Cardiac muscle cell (in vitro differentiated cells and primary cell): ENCODE results near the gene RAMACL. TPM values are rescaled to one million over a fixed set of nuclear protein-coding genes. Genes with fewer than 3 reads are reported as not detected.

Source experiments
- DNase-seq, 2 donors: peaks; one replicate each; pipeline versions ENCODE4 v3.0.0 to v3.0.0-alpha.2; 2010 to 2017; ENCODE audit warnings: low read depth in 1 of 2, low spot score in 1 of 2
- H3K27ac ChIP-seq: fragments of 200-600 bp; sonication (generic); 2 replicates; pipeline ENCODE4 v1.5.1; 2016
- H3K27me3 ChIP-seq: fragments of 200-600 bp; sonication (generic); 2 replicates; pipeline ENCODE4 v1.6.0; 2016; ENCODE audit warnings: control low read depth
- H3K36me3 ChIP-seq: fragments of 200-600 bp; sonication (generic); 2 replicates; pipeline ENCODE4 v1.5.1; 2016; ENCODE audit warnings: control low read depth
- H3K4me1 ChIP-seq: fragments of 200-600 bp; sonication (generic); 2 replicates; pipeline ENCODE4 v1.8.1; 2017; ENCODE audit warnings: low read depth, mild to moderate bottlenecking, mixed run types
- H3K4me3 ChIP-seq: fragments of 200-600 bp; sonication (generic); 2 replicates; pipeline ENCODE4 v1.5.1; 2016; ENCODE audit warnings: mild to moderate bottlenecking
- H3K9me3 ChIP-seq: fragments of 200-600 bp; sonication (generic); 2 replicates; pipeline ENCODE4 v1.5.1; 2017; ENCODE audit warnings: low read depth, mild to moderate bottlenecking, control low read depth
- polyA plus RNA-seq: library from polyadenylated mRNA; unstranded; fragments of >200 nt; fragmentation: Nextera tagmentation; extraction: Ambion mirVana; gene quantifications from 2 replicates; pipeline ENCODE4 v1.2.1, GENCODE V29; 2016
- total RNA-seq: library from RNA; depleted of rRNA; stranded (reverse); fragments of >200 nt; gene quantifications from 2 replicates; pipeline ENCODE4 v1.2.3, GENCODE V29; 2016
- TF ChIP-seq, protein P1 (sequence below): IDR thresholded peaks from 2 replicates; pipeline ENCODE4 v1.5.1; 2012; ENCODE audit warnings: low read depth, mild to moderate bottlenecking, low read length

The RAMACL gene
- total and polyA plus RNA-seq, 2 experiments from 2014 or later: 0.44 to 0.45 TPM

DNA sequence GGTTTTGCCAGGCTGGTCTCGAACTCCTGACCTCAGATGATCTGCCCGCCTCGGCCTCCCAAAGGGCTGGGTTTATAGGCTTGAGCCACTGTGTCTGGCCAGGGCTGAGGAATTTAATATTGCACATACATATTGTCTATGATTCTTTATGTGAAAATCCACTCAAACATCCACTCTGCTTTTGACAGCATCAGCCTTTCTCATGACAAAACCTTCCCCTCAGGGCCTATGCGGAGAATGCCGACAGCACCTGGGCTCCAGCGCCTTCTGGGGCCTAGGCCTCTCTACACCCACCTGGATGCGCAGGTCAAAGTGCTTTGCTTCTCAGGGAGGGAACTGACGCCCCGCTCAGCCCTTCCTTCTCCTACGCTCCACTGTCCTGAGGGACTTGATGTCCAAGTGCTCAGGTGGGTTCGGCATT lies 5.4 kb downstream of the RAMACL start:
- TF ChIP-seq, protein P1, sequence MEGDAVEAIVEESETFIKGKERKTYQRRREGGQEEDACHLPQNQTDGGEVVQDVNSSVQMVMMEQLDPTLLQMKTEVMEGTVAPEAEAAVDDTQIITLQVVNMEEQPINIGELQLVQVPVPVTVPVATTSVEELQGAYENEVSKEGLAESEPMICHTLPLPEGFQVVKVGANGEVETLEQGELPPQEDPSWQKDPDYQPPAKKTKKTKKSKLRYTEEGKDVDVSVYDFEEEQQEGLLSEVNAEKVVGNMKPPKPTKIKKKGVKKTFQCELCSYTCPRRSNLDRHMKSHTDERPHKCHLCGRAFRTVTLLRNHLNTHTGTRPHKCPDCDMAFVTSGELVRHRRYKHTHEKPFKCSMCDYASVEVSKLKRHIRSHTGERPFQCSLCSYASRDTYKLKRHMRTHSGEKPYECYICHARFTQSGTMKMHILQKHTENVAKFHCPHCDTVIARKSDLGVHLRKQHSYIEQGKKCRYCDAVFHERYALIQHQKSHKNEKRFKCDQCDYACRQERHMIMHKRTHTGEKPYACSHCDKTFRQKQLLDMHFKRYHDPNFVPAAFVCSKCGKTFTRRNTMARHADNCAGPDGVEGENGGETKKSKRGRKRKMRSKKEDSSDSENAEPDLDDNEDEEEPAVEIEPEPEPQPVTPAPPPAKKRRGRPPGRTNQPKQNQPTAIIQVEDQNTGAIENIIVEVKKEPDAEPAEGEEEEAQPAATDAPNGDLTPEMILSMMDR: no peak
- no peaks in the 10 kb centered on the region for H3K36me3 ChIP-seq
- no peak overlapping the region for H3K27ac ChIP-seq
- H3K4me1 ChIP-seq: no peaks in the 10 kb centered on the region
- DNase-seq: no peak
- no peaks in the 10 kb centered on the region for H3K9me3 ChIP-seq
- H3K27me3 ChIP-seq: no peaks in the 10 kb centered on the region
- no peak overlapping the region for H3K4me3 ChIP-seq

DNA sequence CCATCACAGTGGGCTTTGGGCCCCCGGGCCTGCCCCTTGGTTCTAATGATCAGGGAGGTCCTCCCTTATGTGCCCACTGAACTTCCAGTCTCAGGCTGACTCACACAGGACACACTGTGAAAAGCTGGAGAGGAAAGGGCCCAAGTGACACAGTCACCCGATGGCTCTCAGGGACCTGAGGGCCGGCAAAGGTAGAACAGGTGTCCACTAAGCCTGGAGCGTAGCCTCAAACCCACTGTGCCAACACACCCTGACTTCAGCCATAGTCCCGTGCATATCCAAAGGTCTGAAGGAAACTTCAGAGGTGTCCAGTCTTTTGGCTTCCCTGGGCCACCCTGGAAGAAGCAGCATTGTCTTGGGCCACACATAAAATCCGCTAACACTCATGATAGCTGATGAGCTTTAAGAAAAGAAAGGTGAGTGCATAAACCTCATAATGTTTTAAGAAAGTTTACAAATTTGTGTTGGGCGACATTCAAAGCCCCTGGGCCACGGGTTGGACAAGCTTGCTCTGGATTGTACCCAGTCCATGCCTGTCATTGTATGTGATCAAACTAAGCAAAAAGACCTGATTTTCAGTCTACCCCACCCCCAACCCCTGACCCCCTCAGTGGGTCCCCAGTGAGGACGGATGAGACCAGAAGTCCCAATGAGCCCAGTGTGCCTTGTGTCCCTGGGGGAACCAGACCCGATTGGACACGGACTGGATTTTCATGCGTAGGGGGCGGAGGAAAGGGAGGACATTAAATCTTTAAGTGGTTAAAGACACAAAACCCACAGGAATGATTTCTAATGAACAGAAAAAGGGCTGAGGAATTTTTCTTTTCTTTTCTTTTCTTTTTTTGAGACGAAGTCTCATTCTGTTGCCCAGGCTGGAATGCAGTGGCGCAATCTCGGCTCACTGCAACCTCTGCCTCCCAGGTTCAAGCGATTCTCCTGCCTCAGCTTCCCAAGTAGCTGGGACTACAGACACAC lies 6.1 kb downstream of the RAMACL start:
- H3K27me3 ChIP-seq: no peaks in the 10 kb centered on the region
- no peaks in the 10 kb centered on the region for H3K4me1 ChIP-seq
- DNase-seq: peak in 1 of 2 donors; percentile 29
- H3K36me3 ChIP-seq: no peaks in the 10 kb centered on the region
- TF ChIP-seq, protein P1: no peak
- no peak overlapping the region for H3K4me3 ChIP-seq
- H3K27ac ChIP-seq: no peak overlapping the region
- no peaks in the 10 kb centered on the region for H3K9me3 ChIP-seq

DNA sequence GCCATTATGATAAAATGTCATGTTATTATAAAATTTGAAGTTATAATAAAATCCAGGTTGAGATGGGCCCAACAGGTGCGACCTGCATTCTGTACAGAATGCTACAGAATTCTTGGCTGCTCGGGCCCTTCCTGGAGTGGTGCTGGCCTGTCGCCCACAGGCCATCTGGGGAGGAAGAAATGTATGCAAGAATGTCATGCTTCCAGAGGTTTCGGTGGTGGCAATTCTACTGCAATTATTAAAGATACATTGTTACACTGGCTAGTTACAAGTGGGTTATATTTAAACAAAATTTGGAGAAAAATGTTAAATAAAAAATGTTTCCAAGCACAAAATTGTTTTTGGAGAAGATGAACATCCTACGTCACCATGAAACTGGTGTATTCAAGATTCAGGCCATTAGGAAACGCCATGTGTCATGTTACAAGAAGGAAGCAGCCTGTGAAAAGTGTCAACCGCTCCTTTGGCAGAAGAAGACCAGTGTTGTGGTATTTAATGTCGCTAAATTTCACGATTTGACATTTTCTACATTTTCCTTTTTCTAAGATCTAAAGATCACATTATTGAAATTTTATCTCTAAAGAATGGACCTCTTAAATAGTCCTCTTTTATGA lies 7.1 kb downstream of the RAMACL start:
- Histone ChIP-seq H3K9me3 (no peaks in the 10 kb centered on the region), H3K4me3 (no peak overlapping the region), H3K27me3 (no peaks in the 10 kb centered on the region), H3K4me1 (no peaks in the 10 kb centered on the region), H3K36me3 (no peaks in the 10 kb centered on the region), H3K27ac (no peak overlapping the region)
- TF ChIP-seq, protein P1: no peak
- DNase-seq: peak in 1 of 2 donors; percentile 12

DNA sequence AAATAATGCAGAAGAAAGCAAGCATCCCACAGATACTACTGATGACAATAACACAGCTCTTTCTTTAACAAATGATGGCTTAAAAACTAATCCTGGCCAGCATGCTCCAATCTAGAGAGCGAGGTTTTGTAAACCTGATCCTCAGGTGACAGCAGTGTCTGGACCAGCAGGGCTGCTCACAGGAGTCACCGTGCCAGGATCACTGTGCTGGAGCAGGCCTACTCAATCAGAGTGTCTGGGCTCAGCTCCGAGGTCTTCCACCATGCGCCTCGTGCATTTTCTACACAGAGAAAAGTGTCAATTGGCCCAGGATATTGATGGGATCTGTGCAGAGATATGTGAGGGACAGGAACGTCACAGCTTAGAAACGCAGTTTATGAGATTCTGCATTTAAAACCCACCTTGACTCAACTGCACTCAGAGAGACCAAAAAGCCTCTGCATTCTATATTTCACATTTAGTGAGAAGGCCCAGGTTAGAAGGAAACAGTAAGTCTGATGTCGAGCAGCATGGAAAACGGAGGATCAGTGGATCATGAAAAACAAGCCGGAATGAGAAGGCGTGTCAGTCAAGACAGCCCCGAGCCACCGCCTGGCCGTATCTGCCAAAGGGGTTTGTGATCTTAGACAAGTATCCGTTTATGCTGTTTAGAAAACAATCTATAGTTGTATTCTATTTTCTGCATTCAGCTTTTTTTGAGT lies 7.8 kb downstream of the RAMACL start:
- Histone ChIP-seq H3K36me3 (no peaks in the 10 kb centered on the region), H3K9me3 (no peaks in the 10 kb centered on the region), H3K27ac (no peak overlapping the region), H3K4me1 (no peaks in the 10 kb centered on the region), H3K27me3 (no peaks in the 10 kb centered on the region), H3K4me3 (no peak overlapping the region)
- TF ChIP-seq, protein P1: no peak
- no peak for DNase-seq

DNA sequence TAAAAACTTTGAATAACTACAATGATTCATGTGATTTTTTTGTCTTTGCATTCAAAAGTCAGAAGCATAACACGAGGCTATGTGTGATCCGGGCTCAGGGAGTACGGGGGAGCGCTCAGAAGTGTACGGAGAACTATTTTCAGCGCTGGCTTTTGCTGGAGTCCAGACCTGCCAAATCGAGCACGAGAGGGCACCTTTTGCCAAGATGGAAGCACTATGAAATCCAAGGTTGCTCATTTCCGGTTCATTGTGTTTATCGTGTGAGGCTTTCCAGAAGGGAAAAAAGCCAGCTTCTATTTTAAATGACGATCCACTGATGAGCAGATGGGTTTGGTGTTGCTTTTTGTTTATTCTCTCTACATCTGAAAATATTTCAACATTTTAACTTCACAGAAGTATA lies 11.3 kb downstream of the RAMACL start:
- H3K4me3 ChIP-seq: no peak overlapping the region
- no peaks in the 10 kb centered on the region for H3K9me3 ChIP-seq
- H3K27me3 ChIP-seq: no peaks in the 10 kb centered on the region
- no peaks in the 10 kb centered on the region for H3K36me3 ChIP-seq
- DNase-seq: peak in 1 of 2 donors; percentile 34
- TF ChIP-seq, protein P1: no peak
- H3K27ac ChIP-seq: no peak overlapping the region
- peaks cover 5% of the 10 kb centered on the region for H3K4me1 ChIP-seq
